Choroid plexus epithelial cell (primary cell): Measurements from ENCODE around the gene GABBR1.

Experiments used
- DNase-seq: peaks from one replicate; pipeline ENCODE4 v3.0.0-alpha.2; 2010; ENCODE audit warnings: low read depth
- H3K4me3 ChIP-seq: 2 replicates; pipeline ENCODE4 v1.5.1; 2011; ENCODE audit warnings: low read depth, mild to moderate bottlenecking, control low read depth, low read length, moderate library complexity
- TF ChIP-seq, protein P1 (sequence below): conservative IDR thresholded peaks from 2 replicates; pipeline ENCODE4 v1.5.1; 2011; ENCODE audit warnings: low read depth, mild to moderate bottlenecking, control low read depth, inconsistent platforms, low read length, moderate library complexity

Gene GABBR1

DNA sequence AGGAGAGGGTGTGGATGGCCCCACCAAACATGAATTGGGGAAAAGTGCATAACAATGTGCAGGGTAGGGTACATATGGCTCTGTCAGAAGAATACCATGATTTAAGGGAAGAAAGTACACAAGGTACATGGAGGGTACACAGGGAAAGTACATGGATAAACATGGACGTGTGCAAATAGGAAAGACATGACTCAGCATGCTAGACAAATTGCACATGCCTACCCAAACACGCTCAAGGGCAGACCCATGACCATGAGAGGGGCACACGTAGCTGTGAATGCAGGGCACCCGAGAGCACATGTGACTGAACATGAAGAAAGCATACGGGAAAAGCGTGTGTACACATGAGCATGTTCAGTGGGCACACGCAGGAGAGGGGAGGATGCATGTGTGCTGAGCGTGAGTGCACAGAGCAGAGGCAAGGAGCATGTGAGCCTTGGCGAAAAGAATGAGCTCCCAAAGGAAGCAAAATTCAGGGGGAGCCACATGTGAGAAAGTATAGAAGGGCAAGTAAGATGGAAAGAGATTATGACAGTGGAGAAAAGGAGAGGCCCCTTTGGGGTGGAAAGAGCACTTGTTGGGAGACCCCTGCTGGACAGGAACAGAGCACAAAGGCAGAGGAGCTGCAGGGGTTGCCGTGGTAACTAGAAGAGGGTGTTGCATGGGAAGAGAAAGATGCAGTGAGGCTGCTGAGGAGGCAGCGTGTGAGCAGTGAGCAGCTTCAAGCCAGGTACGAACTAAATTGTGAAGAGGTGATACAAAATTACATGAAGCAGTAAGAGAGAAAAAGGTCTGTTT, 30.2 kb downstream of the GABBR1 start:
- peak; percentile 67 for DNase-seq
- TF ChIP-seq, protein P1, sequence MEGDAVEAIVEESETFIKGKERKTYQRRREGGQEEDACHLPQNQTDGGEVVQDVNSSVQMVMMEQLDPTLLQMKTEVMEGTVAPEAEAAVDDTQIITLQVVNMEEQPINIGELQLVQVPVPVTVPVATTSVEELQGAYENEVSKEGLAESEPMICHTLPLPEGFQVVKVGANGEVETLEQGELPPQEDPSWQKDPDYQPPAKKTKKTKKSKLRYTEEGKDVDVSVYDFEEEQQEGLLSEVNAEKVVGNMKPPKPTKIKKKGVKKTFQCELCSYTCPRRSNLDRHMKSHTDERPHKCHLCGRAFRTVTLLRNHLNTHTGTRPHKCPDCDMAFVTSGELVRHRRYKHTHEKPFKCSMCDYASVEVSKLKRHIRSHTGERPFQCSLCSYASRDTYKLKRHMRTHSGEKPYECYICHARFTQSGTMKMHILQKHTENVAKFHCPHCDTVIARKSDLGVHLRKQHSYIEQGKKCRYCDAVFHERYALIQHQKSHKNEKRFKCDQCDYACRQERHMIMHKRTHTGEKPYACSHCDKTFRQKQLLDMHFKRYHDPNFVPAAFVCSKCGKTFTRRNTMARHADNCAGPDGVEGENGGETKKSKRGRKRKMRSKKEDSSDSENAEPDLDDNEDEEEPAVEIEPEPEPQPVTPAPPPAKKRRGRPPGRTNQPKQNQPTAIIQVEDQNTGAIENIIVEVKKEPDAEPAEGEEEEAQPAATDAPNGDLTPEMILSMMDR: peak; percentile 60
- no peak overlapping the region for H3K4me3 ChIP-seq

- TF ChIP-seq, protein P1: no peak
- no peak overlapping the region for H3K4me3 ChIP-seq
- DNase-seq: no peak
These were observed 34.7 kb downstream of the GABBR1 start for GRCh38 chr6:29598172-29598747.

DNA sequence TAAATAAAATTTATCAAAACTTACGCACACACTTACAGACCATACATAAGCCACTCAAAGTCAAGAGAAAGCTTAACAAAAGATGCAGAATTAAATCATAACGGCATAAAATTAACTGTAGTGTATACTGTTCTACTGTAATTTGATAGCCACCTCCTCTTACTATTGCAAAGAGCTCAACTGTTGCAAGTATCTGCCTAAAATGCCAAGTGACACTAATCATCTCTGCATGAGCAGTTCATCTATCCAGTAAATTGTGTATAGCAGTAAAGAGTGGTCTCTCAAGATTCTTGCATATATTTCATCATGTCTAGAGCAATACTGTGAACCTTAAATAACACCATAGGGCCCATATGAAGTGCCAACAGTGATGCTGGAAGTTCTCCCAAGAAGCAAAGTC, 35.8 kb downstream of the GABBR1 start:
- H3K4me3 ChIP-seq: no peak overlapping the region
- no peak for DNase-seq
- TF ChIP-seq, protein P1: no peak

DNA sequence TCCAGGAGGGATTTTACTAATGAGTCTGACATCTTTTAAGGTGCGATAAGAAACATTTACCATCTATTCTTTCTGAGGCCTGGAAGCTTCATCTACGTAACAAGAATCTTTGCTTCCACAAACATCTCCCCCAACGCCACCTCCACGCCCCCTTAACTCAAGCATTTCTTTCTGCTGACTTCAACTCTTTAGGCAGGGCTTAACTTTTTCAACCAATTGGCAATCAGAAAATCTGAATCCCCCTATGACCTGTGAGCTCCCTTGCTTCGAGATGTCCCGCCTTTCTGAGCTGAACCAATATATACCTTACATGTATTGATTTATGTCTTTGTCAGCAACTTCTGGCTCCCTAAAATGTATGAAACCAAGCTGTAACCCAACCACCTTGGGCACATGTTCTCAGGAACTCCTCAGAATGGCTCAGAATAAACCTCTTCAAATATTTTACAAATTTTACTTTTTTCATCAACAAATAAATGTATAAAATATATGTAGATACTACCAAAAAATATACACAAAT, 36.5 kb downstream of the GABBR1 start:
- H3K4me3 ChIP-seq: no peak overlapping the region
- no peak for DNase-seq
- TF ChIP-seq, protein P1: no peak

GRCh38 chr6:29593199-29593855, 39.7 kb downstream of the GABBR1 start:
- TF ChIP-seq, protein P1: no peak
- H3K4me3 ChIP-seq: no peak overlapping the region
- no peak for DNase-seq

DNA sequence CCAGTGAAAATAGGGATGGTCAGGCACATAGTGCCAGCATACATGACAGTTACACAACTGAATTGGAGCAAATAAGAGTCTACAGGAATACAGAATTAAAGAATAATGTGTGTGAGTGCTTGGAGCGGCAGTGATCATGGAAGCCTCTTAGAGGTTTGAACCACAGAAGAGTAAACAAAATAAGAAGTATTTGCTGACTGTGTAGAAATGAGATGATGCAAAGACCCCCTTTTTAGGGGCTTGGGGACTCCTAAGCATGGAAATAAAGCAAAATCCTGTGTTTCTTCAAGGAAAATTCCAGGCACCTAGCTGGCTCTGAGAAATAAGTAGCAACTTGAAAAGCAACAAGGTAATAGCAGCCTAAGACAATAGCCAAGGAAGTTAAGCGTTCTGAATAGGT, 41.3 kb downstream of the GABBR1 start:
- no peak for DNase-seq
- H3K4me3 ChIP-seq: no peak overlapping the region
- TF ChIP-seq, protein P1: no peak
